Effector memory CD8-positive, alpha-beta T cell (primary cell): Measurements from ENCODE around the gene PIK3CG.
"Not testable (repeated sequence)": the region's sequence is repeated elsewhere in the genome, so short reads cannot be mapped to it uniquely, and the experiment has no call there.

ENCODE experiments used
- ATAC-seq: fragments of 150-1000 bp; cut with Tn5 transposase; replicated peaks from 2 replicates; pipeline ENCODE4 v1.10.0; 2021; ENCODE audit warnings: mild to moderate bottlenecking, moderate library complexity
- DNase-seq, 3 experiments: peaks; one replicate each; pipeline ENCODE4 v3.0.0; 2021
- H3K27ac Mint-ChIP-seq, 2 donors: one replicate each; pipeline ENCODE4 v1.8.0; 2022; ENCODE audit warnings: mild to moderate bottlenecking in 2 of 2, mixed read lengths in 2 of 2, moderate library complexity in 2 of 2
- H3K27me3 Mint-ChIP-seq, 2 donors: one replicate each; pipeline ENCODE4 v1.8.0; 2022; ENCODE audit warnings: mixed read lengths in 2 of 2
- H3K36me3 Mint-ChIP-seq: one replicate; pipeline ENCODE4 v1.8.0; 2022; ENCODE audit warnings: mild to moderate bottlenecking, moderate library complexity, mixed read lengths; ENCODE audit not compliant: insufficient read depth
- H3K4me1 Mint-ChIP-seq, 2 donors: one replicate each; pipeline ENCODE4 v1.8.0; 2022; ENCODE audit warnings: low read depth in 2 of 2, mixed read lengths in 2 of 2
- H3K4me3 Mint-ChIP-seq, 2 donors: one replicate each; pipeline ENCODE4 v1.8.0; 2022; ENCODE audit warnings: mild to moderate bottlenecking in 2 of 2, mixed read lengths in 2 of 2, moderate library complexity in 2 of 2
- H3K9me3 Mint-ChIP-seq, 2 donors: one replicate each; pipeline ENCODE4 v1.8.0; 2022; ENCODE audit warnings: mixed read lengths in 2 of 2

The PIK3CG gene

GRCh38 chr7:106841896-106842390 lies 23.1 kb upstream of the PIK3CG start:
- H3K9me3 Mint-ChIP-seq = no peaks in the 10 kb centered on the region
- no peak overlapping the region for H3K4me3 Mint-ChIP-seq
- H3K36me3 Mint-ChIP-seq = no peaks in the 10 kb centered on the region
- DNase-seq (no peak), ATAC-seq (no peak)
- no peaks in the 10 kb centered on the region for H3K4me1 Mint-ChIP-seq
- no peak overlapping the region for H3K27ac Mint-ChIP-seq
- H3K27me3 Mint-ChIP-seq = peaks cover 4 to 9% of the 10 kb centered on the region in 2 donors

- Mint-ChIP-seq H3K27ac (no peak overlapping the region), H3K36me3 (no peaks in the 10 kb centered on the region), H3K9me3 (no peaks in the 10 kb centered on the region), H3K27me3 (peaks cover 4 to 9% of the 10 kb centered on the region in 2 donors), H3K4me3 (no peak overlapping the region), H3K4me1 (no peaks in the 10 kb centered on the region)
- ATAC-seq (no peak), DNase-seq (no peak)
Observed at GRCh38 chr7:106844279-106844997, 20.6 kb upstream of the PIK3CG start.

- no peak overlapping the region for H3K4me3 Mint-ChIP-seq
- no peak overlapping the region for H3K27ac Mint-ChIP-seq
- no peak for ATAC-seq
- DNase-seq = no peak
- no peaks in the 10 kb centered on the region for H3K36me3 Mint-ChIP-seq
- no peaks in the 10 kb centered on the region for H3K9me3 Mint-ChIP-seq
- peaks cover 4 to 9% of the 10 kb centered on the region in 2 donors for H3K27me3 Mint-ChIP-seq
- no peaks in the 10 kb centered on the region for H3K4me1 Mint-ChIP-seq
Observed at GRCh38 chr7:106848049-106848448, 17.0 kb upstream of the PIK3CG start.

GRCh38 chr7:106848851-106849442 lies 16.1 kb upstream of the PIK3CG start:
- Mint-ChIP-seq H3K4me1 (no peaks in the 10 kb centered on the region), H3K27me3 (peaks cover 4 to 9% of the 10 kb centered on the region in 2 donors), H3K36me3 (no peaks in the 10 kb centered on the region), H3K9me3 (no peaks in the 10 kb centered on the region), H3K27ac (no peak overlapping the region), H3K4me3 (no peak overlapping the region)
- no peak for ATAC-seq
- DNase-seq = no peak

- H3K36me3 Mint-ChIP-seq, H3K4me1 Mint-ChIP-seq, H3K27ac Mint-ChIP-seq: not testable (repeated sequence)
Observed at GRCh38 chr7:106851632-106852031, 13.4 kb upstream of the PIK3CG start.

DNA sequence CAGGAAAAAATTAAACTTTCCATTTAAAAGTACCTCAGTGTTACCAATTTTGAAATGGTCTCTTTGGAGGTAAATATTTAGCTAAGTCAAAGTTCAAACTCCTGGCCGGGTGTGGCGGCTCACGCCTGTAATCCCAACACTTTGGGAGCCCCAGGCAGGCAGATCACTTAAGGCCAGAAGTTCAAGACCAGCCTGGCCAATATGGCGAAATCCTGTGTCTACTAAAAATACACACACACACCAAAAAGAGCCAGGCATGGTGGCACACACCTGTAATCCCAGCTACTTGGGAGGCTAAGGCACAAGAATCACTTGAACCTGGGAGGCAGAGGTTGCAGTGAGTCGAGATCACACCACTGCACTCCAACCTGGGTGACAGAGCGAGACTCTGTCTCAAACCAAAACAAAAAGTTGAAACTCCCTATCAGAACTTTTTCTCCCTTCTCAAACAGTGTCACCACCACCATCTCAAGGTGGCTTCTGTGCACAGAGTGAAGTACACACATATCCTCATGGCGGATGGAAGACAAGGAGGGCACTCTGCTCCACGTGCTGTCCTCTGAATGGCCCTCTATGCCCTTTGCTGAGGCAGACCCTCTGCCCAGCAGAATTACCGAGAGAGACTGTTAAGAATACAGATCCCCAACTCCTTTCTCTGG lies 11.7 kb upstream of the PIK3CG start:
- H3K9me3 Mint-ChIP-seq = no peaks in the 10 kb centered on the region
- H3K4me3 Mint-ChIP-seq = no peak overlapping the region
- H3K36me3 Mint-ChIP-seq = no peaks in the 10 kb centered on the region
- H3K27me3 Mint-ChIP-seq = no peaks in the 10 kb centered on the region
- H3K27ac Mint-ChIP-seq = no peak overlapping the region
- H3K4me1 Mint-ChIP-seq = peaks cover 7 to 9% of the 10 kb centered on the region in 2 donors
- no peak for DNase-seq
- no peak for ATAC-seq

More at GRCh38 chr7:106851632-106852031, 13.4 kb upstream of the PIK3CG start:
- H3K27me3 Mint-ChIP-seq, ATAC-seq, DNase-seq, H3K4me3 Mint-ChIP-seq, H3K9me3 Mint-ChIP-seq: not testable (repeated sequence)

DNA sequence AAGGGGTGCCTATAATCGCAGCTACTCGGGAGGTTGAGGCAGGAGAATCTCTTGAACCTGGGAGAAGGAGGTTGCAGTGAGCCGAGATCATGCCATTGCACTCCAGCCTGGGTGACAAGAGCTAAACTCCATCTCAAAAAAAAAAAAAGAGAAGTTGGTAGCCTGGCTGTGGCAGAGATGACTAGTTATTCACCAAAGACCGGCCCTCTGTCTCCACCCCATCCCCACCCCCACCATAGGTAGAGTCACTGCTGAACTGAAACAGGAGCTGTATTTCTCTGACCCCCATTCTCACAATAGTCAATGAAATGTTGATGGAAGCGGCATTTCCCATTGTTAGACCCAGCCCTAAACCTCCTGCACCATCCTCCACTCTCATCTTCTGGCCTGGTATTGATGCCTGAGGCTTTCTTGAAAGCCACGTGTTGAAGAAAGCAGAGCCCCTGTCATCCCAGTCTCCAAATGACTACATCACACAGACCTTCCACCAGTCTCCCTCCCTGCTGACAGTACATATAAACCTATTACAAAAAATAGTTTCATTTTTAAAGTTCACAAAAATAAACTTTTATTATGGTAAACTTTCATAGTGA lies 9.4 kb upstream of the PIK3CG start:
- Mint-ChIP-seq H3K36me3 (no peaks in the 10 kb centered on the region), H3K27me3 (no peaks in the 10 kb centered on the region), H3K4me3 (peak overlapping the region in 1 of 2 donors; percentile 31), H3K9me3 (no peaks in the 10 kb centered on the region), H3K4me1 (peaks cover 23% of the 10 kb centered on the region in 2 donors), H3K27ac (no peak overlapping the region)
- DNase-seq (no peak), ATAC-seq (no peak)

GRCh38 chr7:106858618-106859532 lies 6.2 kb upstream of the PIK3CG start:
- H3K36me3 Mint-ChIP-seq = no peaks in the 10 kb centered on the region
- H3K27me3 Mint-ChIP-seq = no peaks in the 10 kb centered on the region
- ATAC-seq (peak; percentile 53), DNase-seq (peak in 2 of 3 experiments; percentile 19 to 28)
- peak overlapping the region in 1 of 2 donors; percentile 70 for H3K27ac Mint-ChIP-seq
- no peaks in the 10 kb centered on the region for H3K9me3 Mint-ChIP-seq
- peaks cover 42 to 51% of the 10 kb centered on the region in 2 donors for H3K4me1 Mint-ChIP-seq
- H3K4me3 Mint-ChIP-seq = no peak overlapping the region

GRCh38 chr7:106862317-106863089 lies 2.6 kb upstream of the PIK3CG start:
- H3K36me3 Mint-ChIP-seq = peaks cover 16% of the 10 kb centered on the region
- ATAC-seq (no peak), DNase-seq (no peak)
- no peaks in the 10 kb centered on the region for H3K9me3 Mint-ChIP-seq
- H3K4me3 Mint-ChIP-seq = peak overlapping the region in 1 of 2 donors; percentile 31
- peak overlapping the region; percentile 86 to 91 for H3K27ac Mint-ChIP-seq
- peaks cover 54 to 59% of the 10 kb centered on the region in 2 donors for H3K4me1 Mint-ChIP-seq
- no peaks in the 10 kb centered on the region for H3K27me3 Mint-ChIP-seq

GRCh38 chr7:106863274-106863997 lies 1.6 kb upstream of the PIK3CG start:
- H3K27me3 Mint-ChIP-seq = no peaks in the 10 kb centered on the region
- H3K36me3 Mint-ChIP-seq = peaks cover 24% of the 10 kb centered on the region
- H3K9me3 Mint-ChIP-seq = no peaks in the 10 kb centered on the region
- H3K4me3 Mint-ChIP-seq = peak overlapping the region; percentile 31 to 87
- ATAC-seq (no peak), DNase-seq (no peak)
- H3K4me1 Mint-ChIP-seq = peaks cover 53 to 62% of the 10 kb centered on the region in 2 donors
- H3K27ac Mint-ChIP-seq = peak overlapping the region; percentile 86 to 91

DNA sequence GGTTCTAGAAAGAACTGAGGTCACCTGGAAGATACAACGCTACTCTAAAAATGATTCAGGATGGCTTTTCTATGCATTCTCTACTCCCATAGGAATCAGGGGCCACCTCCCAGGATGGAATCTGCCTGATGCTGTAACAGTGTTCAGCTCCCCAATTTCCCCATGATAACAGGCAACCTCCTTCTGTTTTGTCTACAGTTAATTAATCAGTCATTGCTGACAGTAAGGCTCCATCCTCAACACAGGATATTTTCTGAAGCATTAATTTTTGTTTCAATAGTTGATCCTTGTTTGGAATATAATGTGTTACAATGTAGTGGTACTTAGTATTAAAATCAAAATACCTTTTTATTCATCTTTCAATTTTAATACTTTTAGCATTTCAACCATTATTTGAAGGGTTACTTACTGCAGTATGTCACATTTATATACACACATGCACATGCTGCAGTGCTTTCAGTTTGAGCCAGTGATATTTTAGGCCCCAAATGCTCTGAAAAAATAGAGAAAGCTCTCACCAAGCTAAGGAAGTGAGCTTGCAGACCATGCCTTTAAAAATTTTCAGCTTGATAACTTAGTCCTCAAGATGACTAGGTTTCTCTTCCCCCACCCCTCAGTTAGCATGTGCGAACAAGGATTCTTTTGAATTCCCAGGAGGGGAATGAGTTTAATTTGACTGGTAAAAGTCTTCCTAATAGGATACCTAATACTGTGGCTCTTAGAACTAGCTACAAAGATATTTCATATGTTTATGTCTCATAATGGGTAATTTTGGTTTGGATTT lies 592 bp upstream of the PIK3CG start:
- DNase-seq (peak in 1 of 3 experiments; percentile 13), ATAC-seq (peak; percentile 34)
- peak overlapping the region; percentile 86 to 91 for H3K27ac Mint-ChIP-seq
- peaks cover 35% of the 10 kb centered on the region for H3K36me3 Mint-ChIP-seq
- peak overlapping the region; percentile 81 to 87 for H3K4me3 Mint-ChIP-seq
- H3K27me3 Mint-ChIP-seq = no peaks in the 10 kb centered on the region
- H3K9me3 Mint-ChIP-seq = no peaks in the 10 kb centered on the region
- peaks cover 53 to 64% of the 10 kb centered on the region in 2 donors for H3K4me1 Mint-ChIP-seq
